Activated CD4-positive, CD25-positive, alpha-beta regulatory T cell treated with anti-CD3 and anti-CD28 coated beads, Interleukin-2, amount 50 U/mL, for 16 hours (primary cell): ENCODE measurements around the gene MORN4.
A peak's percentile ranks its signal among the peaks of the same experiment; 100 is the strongest.
"Not testable (repeated sequence)": the region's sequence is repeated elsewhere in the genome, so short reads cannot be mapped to it uniquely, and the experiment has no call there.

Source experiments
- DNase-seq: peaks from one replicate; pipeline ENCODE4 v3.0.0-alpha.2; 2020; ENCODE audit warnings: low read depth, low spot score

The MORN4 gene

GRCh38 chr10:97632949-97633884 lies at the start of gene MORN4:
TSS of gene MORN4 (minus strand) at chr10:97633500. CDS start at chr10:97619653, 13,847 bp downstream.
- peak; percentile 80 for DNase-seq

- DNase-seq: no peak
These were observed 48.7 kb upstream of the MORN4 start for GRCh38 chr10:97682042-97682441.

GRCh38 chr10:97679594-97679993 lies 46.3 kb upstream of the MORN4 start:
- DNase-seq: no peak

GRCh38 chr10:97676770-97677581 lies 43.7 kb upstream of the MORN4 start:
- DNase-seq: peak; percentile 14

- DNase-seq: no peak
These were observed 41.9 kb upstream of the MORN4 start for GRCh38 chr10:97675222-97675621.

- DNase-seq: no peak
These were observed 40.6 kb upstream of the MORN4 start for GRCh38 chr10:97673736-97674525.

- DNase-seq: no peak
These were observed 36.3 kb upstream of the MORN4 start for GRCh38 chr10:97669571-97669970.

- DNase-seq: no peak
These were observed 34.2 kb upstream of the MORN4 start for GRCh38 chr10:97667463-97667862.

GRCh38 chr10:97666992-97667391 lies 33.7 kb upstream of the MORN4 start:
- no peak for DNase-seq

GRCh38 chr10:97664282-97664850 lies 31.1 kb upstream of the MORN4 start:
- no peak for DNase-seq

GRCh38 chr10:97659589-97659988 lies 26.3 kb upstream of the MORN4 start:
- DNase-seq: no peak

GRCh38 chr10:97656777-97657176 lies 23.5 kb upstream of the MORN4 start:
- no peak for DNase-seq

GRCh38 chr10:97651773-97652172 lies 18.5 kb upstream of the MORN4 start:
- no peak for DNase-seq

- no peak for DNase-seq
These were observed 17.4 kb upstream of the MORN4 start for GRCh38 chr10:97650726-97651125.

GRCh38 chr10:97649405-97649750 lies 16.1 kb upstream of the MORN4 start:
- not testable (repeated sequence) for DNase-seq

- DNase-seq: peak; percentile 11
These were observed 15.5 kb upstream of the MORN4 start for GRCh38 chr10:97648562-97649404.

GRCh38 chr10:97647556-97647955 lies 14.3 kb upstream of the MORN4 start:
- no peak for DNase-seq

GRCh38 chr10:97644936-97645335 lies 11.6 kb upstream of the MORN4 start:
- DNase-seq: no peak

GRCh38 chr10:97643441-97643985 lies 10.2 kb upstream of the MORN4 start:
- no peak for DNase-seq

GRCh38 chr10:97642471-97643159 lies 9.3 kb upstream of the MORN4 start:
- DNase-seq: not testable (repeated sequence)
